ENCODE data around the gene VPS45.
A peak's percentile ranks its signal among the peaks of the same experiment; 100 is the strongest.
"Not testable (repeated sequence)": the region's sequence is repeated elsewhere in the genome, so short reads cannot be mapped to it uniquely, and the experiment has no call there.

VPS45 gene

DNA sequence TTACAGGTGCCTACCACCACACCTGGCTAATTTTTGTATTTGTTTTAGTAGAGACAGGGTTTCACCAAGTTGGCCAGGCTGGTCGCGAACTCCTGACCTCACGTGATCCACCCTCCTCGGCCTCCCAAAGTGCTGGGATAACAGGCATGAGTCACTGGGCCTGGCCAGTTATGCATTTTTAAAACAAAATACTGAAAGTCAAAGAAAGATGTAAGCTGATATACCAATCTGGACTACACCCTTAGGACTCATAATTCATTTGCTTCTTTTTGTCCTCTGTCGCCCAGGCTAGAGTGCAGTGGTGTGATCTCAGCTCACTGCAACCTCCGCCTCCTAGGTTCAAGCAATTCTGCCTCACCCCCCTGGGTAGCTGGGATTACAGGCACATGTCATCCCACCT, 67.8 kb downstream of the VPS45 start:
- not testable (repeated sequence) for H3K27me3 ChIP-seq (ENCODE audit: control insufficient read depth, insufficient read depth, low read length); H3K4me3 ChIP-seq (ENCODE audit: low read length); H3K9ac ChIP-seq (ENCODE audit: low read depth, low read length); H3K36me3 ChIP-seq (ENCODE audit: insufficient read depth, low read length); H3K4me2 ChIP-seq (ENCODE audit: low read length); H3K9me3 ChIP-seq (replicated peaks; ENCODE audit: low read length); H3K4me1 ChIP-seq (ENCODE audit: control insufficient read depth, insufficient read depth, low read length)

DNA sequence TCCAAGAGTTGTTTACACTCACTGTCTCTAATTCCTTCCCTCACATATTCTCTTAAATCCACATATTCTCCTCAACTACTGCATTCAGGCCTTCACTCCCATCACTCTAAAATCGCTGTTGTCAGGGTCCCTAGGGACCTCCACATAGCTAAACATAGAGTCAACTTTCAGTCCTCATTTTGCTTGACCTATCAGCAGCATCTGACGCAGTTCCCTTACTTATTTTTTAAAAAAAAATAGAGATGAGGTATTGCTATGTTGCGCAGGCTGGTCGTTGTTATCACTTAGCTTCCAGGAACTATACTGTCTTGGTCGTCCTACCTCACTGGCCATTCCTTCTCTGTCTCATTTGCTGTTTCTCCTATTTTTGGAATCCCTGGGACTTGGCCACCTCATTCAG, 70.5 kb downstream of the VPS45 start:
- no peaks in the 10 kb centered on the region for H3K27me3 ChIP-seq (ENCODE audit: control insufficient read depth, insufficient read depth, low read length)
- H3K4me1 ChIP-seq (ENCODE audit: control insufficient read depth, insufficient read depth, low read length) = peaks cover 6% of the 10 kb centered on the region
- no peak overlapping the region for H3K4me2 ChIP-seq (ENCODE audit: low read length)

DNA sequence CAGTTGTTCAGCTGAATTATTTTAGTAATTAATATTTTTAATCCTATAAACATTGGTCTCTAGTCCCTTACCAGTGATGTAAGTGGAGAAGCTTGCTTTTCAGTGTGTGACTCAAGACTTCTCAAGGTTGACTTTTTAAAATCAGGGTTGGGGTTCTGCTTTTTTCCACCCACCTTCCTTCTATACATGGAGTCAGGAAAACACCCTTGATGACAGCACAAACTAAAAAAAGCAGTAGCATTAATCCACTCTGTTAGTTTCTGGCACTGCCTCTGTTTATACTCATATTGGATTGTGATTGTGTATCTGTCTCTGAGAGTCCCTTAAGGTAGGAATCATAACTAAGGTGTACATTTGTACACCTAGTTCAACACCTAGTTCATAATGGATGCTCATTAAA, 73.9 kb downstream of the VPS45 start:
- H3K4me3 ChIP-seq (ENCODE audit: low read length) = no peak overlapping the region
- no peak overlapping the region for H3K9ac ChIP-seq (ENCODE audit: low read depth, low read length)
- H3K27me3 ChIP-seq (ENCODE audit: control insufficient read depth, insufficient read depth, low read length) = no peaks in the 10 kb centered on the region
- peaks cover 5% of the 10 kb centered on the region for H3K36me3 ChIP-seq (ENCODE audit: insufficient read depth, low read length)
- H3K4me2 ChIP-seq (ENCODE audit: low read length) = no peak overlapping the region
- no peaks in the 10 kb centered on the region for H3K4me1 ChIP-seq (ENCODE audit: control insufficient read depth, insufficient read depth, low read length)
- no peaks in the 10 kb centered on the region for H3K9me3 ChIP-seq (replicated peaks; ENCODE audit: low read length)

More for the DNA sequence above, 70.5 kb downstream of the VPS45 start:
- H3K4me3 ChIP-seq (ENCODE audit: low read length) = no peak overlapping the region
- H3K9me3 ChIP-seq (replicated peaks; ENCODE audit: low read length) = no peaks in the 10 kb centered on the region
- no peak overlapping the region for H3K9ac ChIP-seq (ENCODE audit: low read depth, low read length)
- no peaks in the 10 kb centered on the region for H3K36me3 ChIP-seq (ENCODE audit: insufficient read depth, low read length)

DNA sequence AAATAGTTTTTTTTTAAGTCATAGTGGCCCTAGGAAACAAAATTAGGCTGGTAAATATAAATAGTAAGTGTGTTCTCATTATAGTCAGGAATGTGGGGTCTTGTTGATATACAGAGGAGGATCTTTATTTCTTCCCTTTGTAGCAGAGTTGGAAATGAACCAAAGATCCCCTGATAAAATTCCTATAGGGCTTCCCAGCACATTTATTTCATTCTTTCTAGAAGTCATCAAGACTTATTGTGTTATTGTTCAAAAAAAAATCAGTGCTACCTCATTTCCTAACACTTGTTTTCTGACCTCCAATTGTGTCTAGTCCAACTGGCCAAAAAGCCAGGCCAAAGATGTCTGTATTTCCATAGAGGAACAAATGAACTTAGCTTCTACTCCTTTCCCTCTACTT, 74.5 kb downstream of the VPS45 start:
- Histone ChIP-seq H3K9ac (ENCODE audit: low read depth, low read length) (no peak overlapping the region), H3K36me3 (ENCODE audit: insufficient read depth, low read length) (peaks cover 5% of the 10 kb centered on the region), H3K27me3 (ENCODE audit: control insufficient read depth, insufficient read depth, low read length) (no peaks in the 10 kb centered on the region), H3K4me3 (ENCODE audit: low read length) (no peak overlapping the region), H3K9me3 (replicated peaks; ENCODE audit: low read length) (no peaks in the 10 kb centered on the region), H3K4me1 (ENCODE audit: control insufficient read depth, insufficient read depth, low read length) (no peaks in the 10 kb centered on the region), H3K4me2 (ENCODE audit: low read length) (no peak overlapping the region)

DNA sequence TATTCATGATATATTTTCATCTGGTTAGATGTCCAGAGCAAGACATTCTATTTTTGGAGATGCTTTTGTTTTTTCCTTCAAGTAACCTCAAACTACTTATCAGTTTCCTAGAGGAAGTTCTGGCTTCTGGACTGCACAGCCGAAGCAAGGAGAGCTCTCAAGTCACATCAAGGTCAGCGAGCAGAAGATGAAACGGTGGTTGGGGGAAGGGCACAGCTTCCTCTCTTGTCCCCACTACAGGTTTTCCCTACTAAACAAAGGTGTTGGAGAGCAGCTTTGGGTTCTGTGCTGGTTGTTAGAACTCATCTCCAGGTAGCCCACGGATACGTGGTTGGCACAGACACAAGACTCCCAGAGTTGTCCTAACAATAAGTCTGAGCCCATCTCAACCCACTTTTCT, 77.0 kb downstream of the VPS45 start:
- Histone ChIP-seq H3K4me3 (ENCODE audit: low read length) (no peak overlapping the region), H3K9ac (ENCODE audit: low read depth, low read length) (no peak overlapping the region), H3K4me1 (ENCODE audit: control insufficient read depth, insufficient read depth, low read length) (peaks cover 5% of the 10 kb centered on the region), H3K27me3 (ENCODE audit: control insufficient read depth, insufficient read depth, low read length) (no peaks in the 10 kb centered on the region), H3K9me3 (replicated peaks; ENCODE audit: low read length) (no peaks in the 10 kb centered on the region), H3K4me2 (ENCODE audit: low read length) (no peak overlapping the region), H3K36me3 (ENCODE audit: insufficient read depth, low read length) (peaks cover 5% of the 10 kb centered on the region)

DNA sequence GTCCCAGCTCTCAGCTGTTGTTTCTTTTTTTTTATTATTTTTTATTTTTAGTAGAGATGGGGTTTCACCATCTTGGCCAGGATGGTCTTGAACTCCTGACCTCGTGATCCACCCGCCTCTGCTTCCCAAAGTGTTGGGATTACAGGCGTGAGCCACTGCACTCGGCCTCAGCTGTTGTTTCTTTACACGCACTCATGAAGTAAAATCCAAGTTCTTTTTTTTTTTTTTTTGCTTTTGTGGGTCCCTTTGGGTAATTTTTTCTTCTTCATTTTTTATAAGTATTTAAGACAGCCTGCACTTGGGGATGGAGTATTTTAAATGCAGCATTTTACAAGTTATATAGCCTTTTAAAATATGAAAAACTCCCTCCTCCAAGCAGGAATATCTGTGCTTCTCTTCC, 78.4 kb downstream of the VPS45 start:
- not testable (repeated sequence) for H3K36me3 ChIP-seq (ENCODE audit: insufficient read depth, low read length); H3K9ac ChIP-seq (ENCODE audit: low read depth, low read length); H3K4me3 ChIP-seq (ENCODE audit: low read length); H3K4me2 ChIP-seq (ENCODE audit: low read length); H3K4me1 ChIP-seq (ENCODE audit: control insufficient read depth, insufficient read depth, low read length); H3K27me3 ChIP-seq (ENCODE audit: control insufficient read depth, insufficient read depth, low read length); H3K9me3 ChIP-seq (replicated peaks; ENCODE audit: low read length)

DNA sequence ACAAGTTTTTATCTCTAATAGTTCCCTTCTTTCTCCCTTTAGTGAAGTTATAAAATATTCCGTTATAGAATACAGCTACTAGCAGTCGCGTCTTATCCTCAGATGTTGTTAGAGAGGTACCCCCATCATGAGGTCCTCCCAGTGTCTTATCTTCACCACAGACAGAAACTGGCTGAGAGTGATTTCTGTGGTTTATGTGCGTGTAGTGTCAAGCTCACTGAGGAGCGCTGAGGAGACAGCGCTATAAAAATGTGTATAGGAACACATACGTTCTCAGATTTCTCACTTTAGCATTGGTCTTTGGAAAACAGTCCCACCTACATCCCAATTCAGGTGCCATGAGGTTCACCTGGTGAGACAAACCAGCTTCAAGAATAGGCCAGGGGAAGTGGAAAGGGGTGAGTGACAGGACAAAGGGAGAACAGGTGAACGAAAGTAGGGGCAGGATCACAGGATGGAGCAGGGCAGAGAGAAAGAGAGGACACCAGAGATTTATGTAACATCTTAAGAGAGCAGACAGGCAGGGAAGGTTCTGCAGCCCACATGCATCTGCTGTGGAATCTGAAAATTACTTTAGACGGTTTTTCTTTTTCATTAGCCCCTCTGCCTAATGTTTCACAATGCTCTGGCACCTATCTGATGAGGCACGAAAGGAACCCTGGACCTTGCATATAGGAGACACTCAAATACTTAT, 79.4 kb downstream of the VPS45 start:
- Histone ChIP-seq H3K4me2 (ENCODE audit: low read length) (no peak overlapping the region), H3K27me3 (ENCODE audit: control insufficient read depth, insufficient read depth, low read length) (no peaks in the 10 kb centered on the region), H3K4me1 (ENCODE audit: control insufficient read depth, insufficient read depth, low read length) (peaks cover 14% of the 10 kb centered on the region), H3K4me3 (ENCODE audit: low read length) (no peak overlapping the region), H3K9me3 (replicated peaks; ENCODE audit: low read length) (no peaks in the 10 kb centered on the region), H3K36me3 (ENCODE audit: insufficient read depth, low read length) (peaks cover 12% of the 10 kb centered on the region), H3K9ac (ENCODE audit: low read depth, low read length) (no peak overlapping the region)

DNA sequence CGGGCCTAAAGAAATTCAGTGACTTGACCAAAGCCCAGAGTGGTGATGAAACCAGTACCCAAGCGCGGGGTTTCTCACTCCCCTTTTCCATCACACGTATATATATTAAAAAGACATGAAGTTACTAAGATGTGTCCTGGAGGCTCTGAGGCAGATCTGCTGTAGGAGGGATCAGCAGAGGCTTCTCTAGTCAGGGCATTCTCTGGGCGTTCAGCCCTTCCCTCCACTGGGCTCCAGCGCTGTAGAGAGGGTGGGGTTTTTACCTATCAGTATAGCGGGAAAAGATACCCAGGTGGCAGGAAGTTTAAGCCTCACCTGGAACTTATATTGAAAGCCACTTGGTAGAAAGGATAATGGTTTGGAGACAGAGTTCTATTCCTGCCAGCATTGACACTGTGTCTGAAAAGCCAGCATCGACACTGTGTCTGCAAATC, 81.3 kb downstream of the VPS45 start:
- peaks cover 20% of the 10 kb centered on the region for H3K36me3 ChIP-seq (ENCODE audit: insufficient read depth, low read length)
- H3K9me3 ChIP-seq (replicated peaks; ENCODE audit: low read length) = no peaks in the 10 kb centered on the region
- no peaks in the 10 kb centered on the region for H3K27me3 ChIP-seq (ENCODE audit: control insufficient read depth, insufficient read depth, low read length)
- peaks cover 32% of the 10 kb centered on the region for H3K4me1 ChIP-seq (ENCODE audit: control insufficient read depth, insufficient read depth, low read length)
- peak overlapping the region; percentile 90 for H3K9ac ChIP-seq (ENCODE audit: low read depth, low read length)
- peak overlapping the region; percentile 96 for H3K4me2 ChIP-seq (ENCODE audit: low read length)
- peak overlapping the region; percentile 88 for H3K4me3 ChIP-seq (ENCODE audit: low read length)

DNA sequence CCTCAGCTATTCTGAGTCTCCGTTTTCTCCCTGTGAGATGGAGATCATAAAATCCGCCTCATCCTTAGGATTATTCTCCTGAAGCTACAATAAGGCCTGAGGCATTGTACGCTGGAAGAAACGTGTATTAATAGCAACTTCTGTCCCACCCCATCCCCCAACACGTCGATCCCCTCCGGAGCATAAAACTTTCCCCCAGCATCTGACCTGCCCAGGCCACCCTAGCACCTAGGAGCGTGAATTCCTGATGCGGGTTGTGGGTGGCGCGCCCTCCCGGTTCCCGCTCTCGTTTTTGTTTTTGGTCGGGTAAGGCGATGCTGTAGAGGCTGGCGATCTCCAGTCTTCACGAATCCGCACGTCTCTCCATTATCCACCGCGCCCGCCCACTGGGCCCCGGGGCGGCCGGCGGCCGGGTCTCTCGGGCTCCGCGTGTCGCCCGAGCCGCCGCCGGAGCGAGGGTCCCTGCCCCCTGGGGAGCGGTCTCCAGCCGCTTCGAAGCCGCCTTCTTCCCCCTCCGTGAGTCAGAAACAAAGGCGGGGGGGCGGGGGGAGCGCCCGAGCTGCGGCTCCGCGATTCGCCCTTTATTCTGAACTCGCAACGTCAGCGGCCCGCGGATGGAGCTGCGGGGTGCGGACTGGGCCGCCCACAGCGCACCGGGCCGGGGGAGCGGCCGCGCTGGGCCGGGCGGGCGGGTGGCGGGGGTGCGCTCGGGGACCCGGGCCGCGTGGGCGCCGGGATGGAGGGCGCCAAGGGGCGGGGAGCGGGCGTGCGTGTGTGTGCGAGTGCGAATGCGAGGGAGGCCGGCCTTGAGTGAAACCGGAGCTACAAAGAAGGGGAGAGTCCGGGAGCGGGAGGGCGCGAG, 81.9 kb downstream of the VPS45 start, which contains the start of gene PLEKHO1:
Gene PLEKHO1, plus strand, starts transcription at position 646 of the 862 bp plus-strand sequence. CDS start 342 bp downstream, outside the sequence.
- Histone ChIP-seq H3K4me1 (ENCODE audit: control insufficient read depth, insufficient read depth, low read length) (peaks cover 32% of the 10 kb centered on the region), H3K4me2 (ENCODE audit: low read length) (peak within 1 kb of the TSS; percentile 96), H3K9ac (ENCODE audit: low read depth, low read length) (peak within 1 kb of the TSS; percentile 90), H3K9me3 (replicated peaks; ENCODE audit: low read length) (no peaks in the 10 kb centered on the region), H3K36me3 (ENCODE audit: insufficient read depth, low read length) (peaks cover 25% of the 10 kb centered on the region), H3K4me3 (ENCODE audit: low read length) (peak within 1 kb of the TSS; percentile 88), H3K27me3 (ENCODE audit: control insufficient read depth, insufficient read depth, low read length) (no peaks in the 10 kb centered on the region)

DNA sequence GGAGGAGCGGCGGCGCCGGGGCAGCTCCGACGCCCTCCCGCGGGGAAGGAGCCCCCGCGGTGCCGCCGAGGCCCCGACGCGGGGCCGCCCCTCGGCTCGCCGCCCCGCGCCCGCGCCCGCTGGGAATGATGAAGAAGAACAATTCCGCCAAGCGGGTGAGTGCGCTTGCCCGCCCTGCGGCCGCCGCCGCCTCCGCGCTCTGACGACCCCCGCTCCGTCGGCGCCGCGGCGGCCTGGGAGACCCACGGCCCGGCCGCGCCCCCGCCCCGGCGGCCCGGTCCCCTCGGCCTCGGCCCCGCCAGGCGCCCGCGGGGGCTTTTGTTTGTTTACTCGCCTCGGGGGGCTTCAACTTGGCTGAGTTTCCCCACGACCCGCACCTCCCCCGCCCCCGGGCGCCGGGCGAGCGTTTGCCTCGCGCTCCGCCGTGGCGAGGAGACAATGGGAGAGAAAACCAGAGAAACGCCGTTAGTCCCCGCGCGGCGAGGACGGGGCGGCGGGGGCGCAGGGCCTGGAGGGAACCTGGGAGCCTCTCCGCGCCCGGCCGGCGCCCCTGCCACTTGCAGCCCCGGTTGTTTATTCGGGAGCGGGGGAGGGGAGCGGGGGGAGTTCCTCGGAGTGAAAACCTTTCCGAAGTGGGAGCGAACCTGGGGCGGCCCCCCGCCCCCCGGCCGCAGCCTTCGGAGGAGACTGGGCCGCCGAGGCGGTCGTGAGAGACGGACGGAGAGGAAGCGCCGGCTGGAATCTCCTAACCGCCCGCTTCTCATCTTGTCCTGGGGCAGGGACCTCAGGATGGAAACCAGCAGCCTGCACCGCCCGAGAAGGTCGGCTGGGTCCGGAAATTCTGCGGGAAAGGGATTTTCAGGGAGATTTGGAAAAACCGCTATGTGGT, 82.8 kb downstream of the VPS45 start:
- Histone ChIP-seq H3K4me3 (ENCODE audit: low read length) (peak overlapping the region; percentile 88), H3K4me1 (ENCODE audit: control insufficient read depth, insufficient read depth, low read length) (peaks cover 32% of the 10 kb centered on the region), H3K27me3 (ENCODE audit: control insufficient read depth, insufficient read depth, low read length) (no peaks in the 10 kb centered on the region), H3K36me3 (ENCODE audit: insufficient read depth, low read length) (peaks cover 30% of the 10 kb centered on the region), H3K4me2 (ENCODE audit: low read length) (peak overlapping the region; percentile 96), H3K9ac (ENCODE audit: low read depth, low read length) (peak overlapping the region; percentile 90), H3K9me3 (replicated peaks; ENCODE audit: low read length) (no peaks in the 10 kb centered on the region)

Data from skeletal muscle satellite cell (primary cell).